ENCODE data around the gene CSGALNACT2. TPM values are rescaled to one million over a fixed set of nuclear protein-coding genes. Genes with fewer than 3 reads are reported as not detected.

CSGALNACT2 gene
- total RNA-seq, 1 donor, result 31.8 TPM

DNA sequence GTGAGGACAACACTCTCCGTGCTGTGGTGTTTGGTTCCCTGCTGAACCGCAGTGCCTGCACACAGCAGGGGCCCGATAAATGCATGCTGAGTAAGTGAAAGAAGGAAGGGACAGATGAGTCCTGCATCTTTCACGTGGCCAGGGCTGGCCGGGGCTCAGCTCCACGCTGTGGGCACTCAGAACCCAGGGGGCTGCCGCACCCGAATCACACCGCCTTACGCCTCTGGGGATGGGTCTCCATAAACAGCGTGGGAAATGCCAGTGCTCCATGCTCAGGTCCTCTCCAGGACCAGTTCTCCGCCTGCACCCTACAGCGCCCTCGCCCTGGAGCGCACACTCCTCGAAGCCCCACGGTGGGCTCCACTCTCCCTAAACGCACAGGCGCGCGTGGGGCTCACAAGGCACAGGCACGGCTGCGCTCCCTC, 90.5 kb downstream of the CSGALNACT2 start:
- Histone ChIP-seq H3K9me3 (ENCODE audit: low read depth, low read length) (no peaks in the 10 kb centered on the region), H3K27me3 (ENCODE audit: insufficient read depth, low read length) (peaks cover 38% of the 10 kb centered on the region), H3K4me1 (ENCODE audit: insufficient read depth, low read length) (no peaks in the 10 kb centered on the region), H3K79me2 (ENCODE audit: insufficient read depth, low read length) (no peaks in the 10 kb centered on the region), H3K36me3 (ENCODE audit: insufficient read depth, low read length) (no peaks in the 10 kb centered on the region), H3K4me2 (ENCODE audit: insufficient read depth, low read length) (no peak overlapping the region), H2AFZ (ENCODE audit: low read length) (no peak overlapping the region), H3K4me3 (ENCODE audit: insufficient read depth, low read length) (no peak overlapping the region), H3K27ac (ENCODE audit: low read depth, low read length) (no peak overlapping the region), H4K20me1 (ENCODE audit: insufficient read depth, low read length) (no peaks in the 10 kb centered on the region)
- peak; percentile 77 for DNase-seq (ENCODE audit: insufficient read length, low spot score, missing footprints)
- no peak for TF ChIP-seq CTCF (IDR thresholded peaks at IDR 0.05; ENCODE audit: extremely low read depth, low read depth, low read length)

- peak; percentile 61 for DNase-seq (ENCODE audit: insufficient read length, low spot score, missing footprints)
- H3K27me3 ChIP-seq (ENCODE audit: insufficient read depth, low read length), result peaks cover 38% of the 10 kb centered on the region
- H3K79me2 ChIP-seq (ENCODE audit: insufficient read depth, low read length), result no peaks in the 10 kb centered on the region
- H3K4me2 ChIP-seq (ENCODE audit: insufficient read depth, low read length), result no peak overlapping the region
- TF ChIP-seq CTCF (IDR thresholded peaks at IDR 0.05; ENCODE audit: extremely low read depth, low read depth, low read length), result no peak
- H3K36me3 ChIP-seq (ENCODE audit: insufficient read depth, low read length), result no peaks in the 10 kb centered on the region
- H2AFZ ChIP-seq (ENCODE audit: low read length), result no peak overlapping the region
- no peak overlapping the region for H3K4me3 ChIP-seq (ENCODE audit: insufficient read depth, low read length)
- no peaks in the 10 kb centered on the region for H3K4me1 ChIP-seq (ENCODE audit: insufficient read depth, low read length)
- H3K27ac ChIP-seq (ENCODE audit: low read depth, low read length), result no peak overlapping the region
- no peaks in the 10 kb centered on the region for H4K20me1 ChIP-seq (ENCODE audit: insufficient read depth, low read length)
- H3K9me3 ChIP-seq (ENCODE audit: low read depth, low read length), result no peaks in the 10 kb centered on the region
These were observed 91.2 kb downstream of the CSGALNACT2 start for GRCh38 chr10:43229208-43230061.

DNA sequence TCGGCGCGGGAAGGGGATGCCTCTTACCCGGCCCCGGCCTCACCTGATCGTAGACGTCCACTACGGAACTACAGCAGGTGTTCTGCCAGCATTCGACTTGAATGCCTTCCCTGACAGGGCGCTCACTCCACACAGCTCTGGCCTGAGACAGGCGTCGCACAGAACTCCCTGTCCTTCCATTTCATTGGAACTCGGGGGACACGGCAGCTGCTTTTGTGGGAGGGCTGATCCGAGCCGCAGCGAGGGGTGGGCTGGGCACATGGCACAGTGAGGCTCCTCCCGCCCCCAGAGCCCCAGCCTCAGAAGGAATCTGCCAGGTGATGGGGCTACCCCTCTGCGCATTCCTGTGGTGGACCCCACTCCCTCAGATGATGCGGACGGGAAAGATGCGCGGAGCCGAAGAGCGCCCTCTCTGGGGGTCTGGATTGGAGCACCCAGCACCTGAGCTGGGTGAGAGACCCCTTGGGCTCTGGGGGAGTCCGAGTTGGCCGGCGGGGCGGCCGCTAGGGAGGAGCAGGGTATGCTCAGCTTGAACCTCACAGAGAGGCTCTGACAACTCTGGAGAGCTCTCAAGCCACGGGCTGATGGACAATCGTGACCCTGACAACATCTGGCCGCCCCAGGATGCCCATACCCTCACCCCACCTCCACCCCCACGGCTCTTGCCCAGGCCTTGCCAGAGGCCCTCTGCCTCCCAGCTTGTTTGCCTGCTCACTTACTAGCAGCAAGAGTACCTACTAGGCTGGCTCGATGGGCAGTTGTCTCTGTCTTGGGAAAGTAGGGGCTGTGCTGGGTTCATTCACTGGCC, 92.1 kb downstream of the CSGALNACT2 start:
- no peaks in the 10 kb centered on the region for H3K4me1 ChIP-seq (ENCODE audit: insufficient read depth, low read length)
- no peaks in the 10 kb centered on the region for H3K36me3 ChIP-seq (ENCODE audit: insufficient read depth, low read length)
- no peaks in the 10 kb centered on the region for H3K9me3 ChIP-seq (ENCODE audit: low read depth, low read length)
- no peak overlapping the region for H3K4me3 ChIP-seq (ENCODE audit: insufficient read depth, low read length)
- H4K20me1 ChIP-seq (ENCODE audit: insufficient read depth, low read length), result no peaks in the 10 kb centered on the region
- H3K27me3 ChIP-seq (ENCODE audit: insufficient read depth, low read length), result peaks cover 38% of the 10 kb centered on the region
- no peak overlapping the region for H2AFZ ChIP-seq (ENCODE audit: low read length)
- peak; percentile 75 for DNase-seq (ENCODE audit: insufficient read length, low spot score, missing footprints)
- no peaks in the 10 kb centered on the region for H3K79me2 ChIP-seq (ENCODE audit: insufficient read depth, low read length)
- no peak for TF ChIP-seq CTCF (IDR thresholded peaks at IDR 0.05; ENCODE audit: extremely low read depth, low read depth, low read length)
- no peak overlapping the region for H3K27ac ChIP-seq (ENCODE audit: low read depth, low read length)
- H3K4me2 ChIP-seq (ENCODE audit: insufficient read depth, low read length), result no peak overlapping the region
